NCI-H1436 treated with DMSO at 0.1 percent for 48 hours (cell line): ENCODE data around the gene SETD5.

Experiments used
- DNase-seq: peaks from one replicate; lab custom pipeline; 2025; lab: John Stamatoyannopoulos, UW

SETD5 gene

GRCh38 chr3:9397332-9397905, at the start of gene SETD5:
TSS of gene SETD5 (plus strand) at chr3:9397615. CDS start at chr3:9428939, 31,324 bp downstream.
- DNase-seq, result peak; percentile 27

- no peak for DNase-seq
Observed at GRCh38 chr3:9347887-9348286, 49.5 kb upstream of the SETD5 start.

GRCh38 chr3:9349321-9350117, 47.9 kb upstream of the SETD5 start:
- DNase-seq, result no peak

GRCh38 chr3:9351709-9352126, 45.7 kb upstream of the SETD5 start:
- DNase-seq, result no peak

- no peak for DNase-seq
Observed at GRCh38 chr3:9352917-9353752, 44.3 kb upstream of the SETD5 start.

- no peak for DNase-seq
Observed at GRCh38 chr3:9361691-9362388, 35.6 kb upstream of the SETD5 start.

GRCh38 chr3:9362731-9363530, 34.5 kb upstream of the SETD5 start, which contains the start of gene THUMPD3:
TSS of gene THUMPD3 (plus strand) at chr3:9363054. CDS start at chr3:9365069, 2,015 bp downstream.
- no peak for DNase-seq

- no peak for DNase-seq
Observed at GRCh38 chr3:9369508-9369907, 27.9 kb upstream of the SETD5 start.

GRCh38 chr3:9373465-9373864, 23.9 kb upstream of the SETD5 start:
- DNase-seq, result no peak

- DNase-seq, result no peak
Observed at GRCh38 chr3:9377981-9378380, 19.4 kb upstream of the SETD5 start.

GRCh38 chr3:9379327-9379726, 18.1 kb upstream of the SETD5 start:
- no peak for DNase-seq

GRCh38 chr3:9380014-9380413, 17.4 kb upstream of the SETD5 start:
- no peak for DNase-seq

- no peak for DNase-seq
Observed at GRCh38 chr3:9384141-9384828, 13.1 kb upstream of the SETD5 start.

- DNase-seq, result no peak
Observed at GRCh38 chr3:9385187-9386077, 12.0 kb upstream of the SETD5 start.

- DNase-seq, result no peak
Observed at GRCh38 chr3:9386078-9386459, 11.3 kb upstream of the SETD5 start.

GRCh38 chr3:9386501-9387321, 10.7 kb upstream of the SETD5 start:
- DNase-seq, result no peak

- DNase-seq, result no peak
Observed at GRCh38 chr3:9387322-9387655, 10.1 kb upstream of the SETD5 start.

- DNase-seq, result no peak
Observed at GRCh38 chr3:9388142-9388541, 9.3 kb upstream of the SETD5 start.
